Measurements from ENCODE around the gene GP9.

Gene GP9

GRCh38 chr3:129028866-129029265 is 31.7 kb upstream of the GP9 start:
- DNase-seq (ENCODE audit: low read depth), result no peak

- no peak for DNase-seq (ENCODE audit: low read depth)
Observed at GRCh38 chr3:129030611-129031010, 30.0 kb upstream of the GP9 start.

- no peak for DNase-seq (ENCODE audit: low read depth)
Observed at GRCh38 chr3:129031476-129032215, 28.9 kb upstream of the GP9 start.

- no peak for DNase-seq (ENCODE audit: low read depth)
Observed at GRCh38 chr3:129032716-129033115, 27.9 kb upstream of the GP9 start.

- no peak for DNase-seq (ENCODE audit: low read depth)
Observed at GRCh38 chr3:129033151-129033550, 27.4 kb upstream of the GP9 start.

GRCh38 chr3:129033633-129034321 is 26.8 kb upstream of the GP9 start:
- DNase-seq (ENCODE audit: low read depth), result no peak

- no peak for DNase-seq (ENCODE audit: low read depth)
Observed at GRCh38 chr3:129034642-129035041, 25.9 kb upstream of the GP9 start.

- no peak for DNase-seq (ENCODE audit: low read depth)
Observed at GRCh38 chr3:129035360-129036221, 25.0 kb upstream of the GP9 start.

- DNase-seq (ENCODE audit: low read depth), result no peak
Observed at GRCh38 chr3:129036222-129037092, 24.1 kb upstream of the GP9 start.

- no peak for DNase-seq (ENCODE audit: low read depth)
Observed at GRCh38 chr3:129037093-129037419, 23.5 kb upstream of the GP9 start.

- no peak for DNase-seq (ENCODE audit: low read depth)
Observed at GRCh38 chr3:129038121-129038855, 22.3 kb upstream of the GP9 start.

- DNase-seq (ENCODE audit: low read depth), result no peak
Observed at GRCh38 chr3:129039271-129040038, 21.1 kb upstream of the GP9 start.

- DNase-seq (ENCODE audit: low read depth), result no peak
Observed at GRCh38 chr3:129040039-129040336, 20.6 kb upstream of the GP9 start.

- DNase-seq (ENCODE audit: low read depth), result no peak
Observed at GRCh38 chr3:129040579-129041300, 19.8 kb upstream of the GP9 start.

GRCh38 chr3:129045675-129046036 is 14.9 kb upstream of the GP9 start:
- no peak for DNase-seq (ENCODE audit: low read depth)

- no peak for DNase-seq (ENCODE audit: low read depth)
Observed at GRCh38 chr3:129046037-129046731, 14.4 kb upstream of the GP9 start.

GRCh38 chr3:129046732-129047552 is 13.6 kb upstream of the GP9 start:
- DNase-seq (ENCODE audit: low read depth), result no peak

GRCh38 chr3:129047553-129047839 is 13.1 kb upstream of the GP9 start:
- DNase-seq (ENCODE audit: low read depth), result no peak

Measured in GM04504 (cell line).